HG02798 (cell line): ENCODE measurements around the gene CSNK1D.

Experiments used
- ATAC-seq: cut with Tn5 transposase; IDR thresholded peaks from one replicate; pipeline ENCODE4 v1.9.1; 2021; ENCODE audit warnings: mild to moderate bottlenecking; ENCODE audit not compliant: unreplicated experiment, poor library complexity

Gene CSNK1D

GRCh38 chr17:82231562-82232321 is 41.8 kb downstream of the CSNK1D start:
- ATAC-seq, result no peak

GRCh38 chr17:82231312-82231561 is 42.3 kb downstream of the CSNK1D start:
- no peak for ATAC-seq

DNA sequence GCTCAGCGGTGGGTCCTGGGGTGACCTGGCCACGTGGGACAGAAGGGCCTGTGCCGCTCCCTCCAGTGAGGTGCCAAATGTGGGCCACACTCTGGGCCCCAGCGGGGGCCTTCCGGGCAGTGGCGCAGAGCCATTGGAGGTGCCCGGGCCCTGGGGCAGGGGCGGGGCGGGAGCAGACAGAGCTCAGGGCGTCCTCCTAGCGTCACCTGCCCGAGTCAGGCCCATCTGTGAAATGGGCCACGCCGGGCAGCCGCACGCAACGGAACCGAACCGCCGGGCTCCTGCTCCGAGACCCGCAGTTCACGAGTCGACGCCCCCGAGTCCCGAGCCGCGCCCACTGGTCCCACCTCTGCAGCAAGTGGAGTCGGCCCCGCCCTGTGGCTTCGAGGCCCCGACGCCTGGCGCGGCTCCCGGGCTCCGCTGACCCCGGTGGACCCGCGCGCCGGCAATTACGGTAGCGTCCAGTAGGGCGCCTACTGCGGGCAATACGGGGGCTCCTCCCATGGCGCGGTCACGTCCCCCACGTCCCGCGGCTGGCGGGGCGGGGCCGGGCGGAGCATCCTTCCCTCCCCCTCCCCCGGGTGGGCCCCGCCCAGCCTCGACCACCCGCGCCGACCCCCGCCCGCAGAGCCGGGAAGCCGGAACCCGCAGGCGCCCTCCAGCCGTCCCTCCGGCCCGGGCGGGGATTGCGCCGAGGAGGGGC is 42.7 kb downstream of the CSNK1D start:
- ATAC-seq, result peak; percentile 38

- no peak for ATAC-seq
Measured at GRCh38 chr17:82229698-82230608, 43.5 kb downstream of the CSNK1D start.

GRCh38 chr17:82228842-82229697 is 44.4 kb downstream of the CSNK1D start, which contains the start of gene SLC16A3:
SLC16A3 (plus strand) TSS chr17:82229042; CDS start chr17:82236009, 6,967 bp downstream.
- ATAC-seq, result peak; percentile 48

GRCh38 chr17:82228278-82228841 is 45.1 kb downstream of the CSNK1D start:
- ATAC-seq, result peak; percentile 17

- ATAC-seq, result no peak
Measured at GRCh38 chr17:82227629-82228277, 45.7 kb downstream of the CSNK1D start.

GRCh38 chr17:82226809-82227628 is 46.5 kb downstream of the CSNK1D start:
- no peak for ATAC-seq

- no peak for ATAC-seq
Measured at GRCh38 chr17:82226146-82226808, 47.2 kb downstream of the CSNK1D start.

DNA sequence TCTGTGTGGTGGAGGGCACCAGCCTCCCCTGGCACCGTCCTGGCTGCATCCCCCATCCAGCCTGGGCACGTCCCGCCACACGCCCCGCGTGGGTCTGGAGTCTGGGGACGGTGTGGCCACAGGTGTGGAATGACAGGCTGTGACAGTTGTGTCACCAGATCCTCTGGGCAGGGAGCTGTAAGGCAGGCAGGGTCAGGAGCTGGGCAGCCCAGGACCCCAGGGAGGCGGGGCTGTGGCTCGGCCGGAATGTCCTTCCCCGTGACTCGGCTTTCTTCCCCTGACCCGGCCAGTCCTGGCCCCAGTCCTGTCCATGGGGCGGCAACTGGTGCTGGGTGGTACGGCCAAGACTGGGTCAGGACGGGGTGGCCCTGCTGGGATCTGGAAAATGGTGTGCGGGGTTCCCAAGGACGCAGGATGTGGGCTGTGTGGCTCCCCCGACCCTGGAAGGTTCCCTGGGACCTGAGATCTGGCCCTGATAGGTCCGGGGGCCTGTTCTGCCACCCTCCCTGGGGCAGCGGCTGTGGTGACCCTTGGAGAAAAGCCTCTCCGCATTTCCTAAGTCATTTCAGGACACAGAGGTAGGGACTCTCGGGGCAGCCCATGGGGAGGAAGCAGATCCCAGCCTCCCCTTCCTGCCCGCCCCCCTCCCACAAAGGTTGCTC is 48.0 kb downstream of the CSNK1D start:
- no peak for ATAC-seq

- ATAC-seq, result no peak
Measured at GRCh38 chr17:82224666-82225065, 48.8 kb downstream of the CSNK1D start.

DNA sequence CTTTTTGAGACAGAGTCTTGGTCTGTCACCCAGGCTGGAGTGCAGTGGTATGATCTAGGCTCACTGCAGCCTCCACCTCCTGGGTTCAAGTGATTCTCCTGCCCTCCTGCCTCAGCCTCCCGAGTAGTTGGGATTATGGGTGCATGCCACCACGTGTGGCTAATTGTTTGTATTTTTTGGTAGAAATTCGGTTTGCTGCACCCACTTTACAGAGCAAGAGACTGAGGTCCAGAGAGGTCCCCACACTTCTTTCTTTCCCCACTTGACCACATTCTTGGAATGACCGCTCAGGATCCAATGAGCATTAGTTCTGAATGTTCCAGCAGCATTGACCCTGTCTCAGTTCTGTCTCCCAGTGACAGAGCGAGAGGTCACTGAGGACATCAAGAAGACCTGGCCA is 50.0 kb downstream of the CSNK1D start:
- ATAC-seq, result no peak

DNA sequence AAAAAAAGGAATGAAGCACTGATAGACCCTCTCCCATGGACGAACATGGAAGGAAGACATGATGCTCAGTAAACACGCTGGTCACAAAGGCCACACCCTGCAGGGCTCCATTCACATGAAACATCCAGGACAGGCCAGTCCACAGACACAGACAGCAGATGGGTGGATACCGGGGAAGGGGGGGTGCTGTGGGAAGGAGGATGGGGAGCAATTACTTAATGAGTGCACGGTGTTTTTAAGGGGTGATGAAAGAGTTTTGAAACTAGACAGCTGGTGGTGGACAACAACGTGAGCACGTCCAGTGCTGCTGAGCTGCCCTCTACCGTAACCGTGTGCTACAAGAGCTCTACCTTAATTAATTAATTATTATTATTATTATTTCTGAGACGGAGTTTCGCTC is 50.7 kb downstream of the CSNK1D start:
- ATAC-seq, result no peak

- no peak for ATAC-seq
Measured at GRCh38 chr17:82221341-82221902, 52.1 kb downstream of the CSNK1D start.

DNA sequence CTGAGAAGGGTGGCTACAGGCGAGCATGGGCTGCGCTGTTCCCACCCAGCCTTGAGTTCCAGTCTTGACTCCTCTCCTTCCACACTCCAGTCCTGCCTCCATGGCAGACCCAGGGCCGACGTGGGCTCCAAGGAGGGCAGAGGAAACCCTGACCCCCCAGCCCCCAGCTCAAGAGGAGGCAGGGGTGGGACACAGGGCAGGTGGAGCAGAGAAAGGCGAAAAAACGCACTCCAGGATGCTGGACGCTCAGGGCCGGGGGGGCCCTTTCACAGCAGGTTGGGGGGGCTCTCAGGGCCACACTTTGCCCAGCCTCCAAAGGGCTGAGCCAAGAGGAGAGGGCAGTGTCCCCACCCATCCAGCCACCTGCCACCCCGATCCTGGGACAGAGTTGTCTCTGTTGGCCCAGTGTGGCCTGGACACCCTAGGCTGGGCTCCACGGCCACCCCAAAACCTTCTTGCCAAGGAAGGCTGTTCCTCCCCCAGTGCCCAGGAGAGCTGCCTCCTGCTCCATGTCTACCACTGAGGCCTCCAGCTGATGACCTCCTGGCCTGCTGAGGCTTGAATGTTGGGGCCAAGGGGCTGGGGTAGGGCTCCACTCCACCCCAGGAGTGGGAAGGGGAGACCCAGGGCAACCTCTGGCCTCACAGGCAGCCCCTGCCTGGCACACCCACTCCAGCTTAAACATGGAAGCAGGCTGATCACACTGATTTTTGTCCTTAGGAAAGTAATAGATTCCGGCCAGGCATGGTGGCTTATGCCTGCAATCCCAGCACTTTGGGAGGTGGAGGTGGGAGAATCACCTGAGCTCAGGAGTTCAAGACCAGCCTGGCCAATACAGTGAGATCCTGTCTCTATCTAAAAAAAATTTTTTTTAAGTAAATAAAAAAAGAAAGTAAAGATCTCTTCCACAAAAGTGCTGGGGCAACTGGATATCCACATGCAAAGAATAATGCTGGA is 53.5 kb downstream of the CSNK1D start:
- no peak for ATAC-seq

DNA sequence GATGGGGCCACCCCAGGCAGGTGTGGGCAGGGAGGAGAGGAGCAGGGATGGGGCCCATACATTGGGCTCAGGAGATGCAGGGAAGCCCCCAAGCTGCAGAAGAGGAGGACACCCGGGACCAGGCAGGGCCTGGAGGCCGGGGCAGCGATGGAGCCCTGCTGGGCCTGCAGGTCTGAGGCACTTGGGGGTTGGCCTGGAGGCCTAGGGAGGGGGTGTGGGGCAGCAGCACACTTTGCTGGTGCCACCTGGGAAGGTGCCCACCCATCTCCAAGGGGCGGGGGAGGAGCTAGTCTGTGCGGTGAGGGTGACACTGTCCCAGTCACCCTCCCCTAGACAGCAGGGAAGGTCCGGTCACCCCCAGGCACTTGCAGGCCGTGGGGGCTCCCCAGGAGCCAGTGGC is 54.4 kb downstream of the CSNK1D start:
- no peak for ATAC-seq
